GM06990 (cell line): ENCODE results near the gene RETREG3.

Experiments used
- DNase-seq: peaks from one replicate; pipeline ENCODE4 v3.0.0-alpha.2; 2011; ENCODE audit not compliant: insufficient read length; ENCODE audit errors: extremely low read depth
- H3K27me3 ChIP-seq: replicated peaks from 2 replicates; pipeline ENCODE4 v1.6.0; 2011; ENCODE audit warnings: low read length; ENCODE audit not compliant: control insufficient read depth, insufficient read depth
- H3K36me3 ChIP-seq: 2 replicates; pipeline ENCODE4 v1.5.1; 2011; ENCODE audit warnings: low read length; ENCODE audit not compliant: control insufficient read depth, insufficient read depth
- H3K4me3 ChIP-seq: replicated peaks from 2 replicates; pipeline ENCODE4 v1.5.1; 2011; ENCODE audit warnings: low read depth, mild to moderate bottlenecking, control low read depth, low read length
- CTCF ChIP-seq: IDR thresholded peaks from 2 replicates; pipeline ENCODE4 v1.5.1; 2011; ENCODE audit warnings: low read length, control low read depth, mild to moderate bottlenecking, inconsistent platforms; ENCODE audit not compliant: insufficient read depth, poor library complexity, severe bottlenecking

Gene RETREG3

GRCh38 chr17:42609182-42609813 lies at the start of gene RETREG3, which contains the start of gene TUBG1:
TSS of gene RETREG3 (minus strand) at chr17:42609374. CDS start at chr17:42609324, 50 bp downstream.
TSS of gene TUBG1 (plus strand) at chr17:42609683. CDS start at chr17:42609738, 55 bp downstream.
- Histone ChIP-seq H3K4me3 (peak within 1 kb of the TSS; percentile 98), H3K36me3 (peaks cover 13% of the 10 kb centered on the region), H3K27me3 (no peaks in the 10 kb centered on the region)
- peak; percentile 100 for DNase-seq
- peak; percentile 15 for TF ChIP-seq CTCF

- no peak for TF ChIP-seq CTCF
- H3K36me3 ChIP-seq = no peaks in the 10 kb centered on the region; the same call in 1 of the 2 replicates
- no peaks in the 10 kb centered on the region for H3K27me3 ChIP-seq
- no peak for DNase-seq
- H3K4me3 ChIP-seq = no peak overlapping the region
Measured at GRCh38 chr17:42657824-42658588, 48.8 kb upstream of the RETREG3 start.

- TF ChIP-seq CTCF = no peak
- H3K36me3 ChIP-seq = no peaks in the 10 kb centered on the region; the same call in 1 of the 2 replicates
- no peaks in the 10 kb centered on the region for H3K27me3 ChIP-seq
- no peak for DNase-seq
- H3K4me3 ChIP-seq = no peak overlapping the region
Measured at GRCh38 chr17:42655528-42655927, 46.4 kb upstream of the RETREG3 start.

- no peak for DNase-seq
- Histone ChIP-seq H3K36me3 (no peaks in the 10 kb centered on the region), H3K27me3 (no peaks in the 10 kb centered on the region), H3K4me3 (no peak overlapping the region)
- TF ChIP-seq CTCF = no peak
Measured at GRCh38 chr17:42653179-42654124, 44.3 kb upstream of the RETREG3 start.

- Histone ChIP-seq H3K36me3 (no peaks in the 10 kb centered on the region), H3K27me3 (no peaks in the 10 kb centered on the region), H3K4me3 (no peak overlapping the region)
- TF ChIP-seq CTCF = no peak
- DNase-seq = no peak
Measured at GRCh38 chr17:42651392-42651791, 42.2 kb upstream of the RETREG3 start.
